GM18505 (cell line): ENCODE measurements around the gene CACNA1D.
"Not testable (repeated sequence)": the region's sequence is repeated elsewhere in the genome, so short reads cannot be mapped to it uniquely, and the experiment has no call there.

Source experiments
- ATAC-seq: cut with Tn5 transposase; IDR thresholded peaks from one replicate; pipeline ENCODE4 v1.9.1; 2021; ENCODE audit not compliant: unreplicated experiment
- POLR2A ChIP-seq: IDR thresholded peaks from 4 replicates; pipeline ENCODE4 v1.6.1; 2011; ENCODE audit warnings: borderline replicate concordance; ENCODE audit not compliant: insufficient read depth, insufficient read length; ENCODE audit errors: extremely low read depth

The CACNA1D gene

GRCh38 chr3:53493963-53494791 lies at the start of gene CACNA1D:
Gene CACNA1D (plus strand): TSS chr3:53494611. CDS start chr3:53495167, 556 bp downstream.
- no peak for TF ChIP-seq POLR2A
- no peak for ATAC-seq

DNA sequence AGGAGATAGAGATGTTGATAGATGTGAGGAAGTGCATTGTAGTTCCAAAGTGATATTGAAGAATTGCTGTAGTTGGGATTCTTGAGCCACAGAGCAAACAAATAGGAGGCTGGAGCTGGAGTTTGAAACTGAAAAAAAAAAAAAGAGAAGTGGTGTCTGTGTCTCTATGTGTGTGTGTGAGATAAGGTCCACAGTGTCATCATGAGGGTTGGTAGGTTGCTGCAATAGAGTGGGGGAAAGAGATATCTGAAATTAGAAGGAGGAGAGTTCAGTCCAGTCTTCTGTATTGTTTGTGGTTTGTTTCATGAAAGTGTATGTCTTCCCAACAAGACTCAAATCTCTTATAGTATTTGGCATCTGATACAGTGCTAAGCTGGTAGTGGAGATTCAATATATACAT lies 37.3 kb upstream of the CACNA1D start:
- TF ChIP-seq POLR2A: no peak
- ATAC-seq: no peak

GRCh38 chr3:53460326-53460725 lies 34.1 kb upstream of the CACNA1D start:
- TF ChIP-seq POLR2A: no peak
- no peak for ATAC-seq

DNA sequence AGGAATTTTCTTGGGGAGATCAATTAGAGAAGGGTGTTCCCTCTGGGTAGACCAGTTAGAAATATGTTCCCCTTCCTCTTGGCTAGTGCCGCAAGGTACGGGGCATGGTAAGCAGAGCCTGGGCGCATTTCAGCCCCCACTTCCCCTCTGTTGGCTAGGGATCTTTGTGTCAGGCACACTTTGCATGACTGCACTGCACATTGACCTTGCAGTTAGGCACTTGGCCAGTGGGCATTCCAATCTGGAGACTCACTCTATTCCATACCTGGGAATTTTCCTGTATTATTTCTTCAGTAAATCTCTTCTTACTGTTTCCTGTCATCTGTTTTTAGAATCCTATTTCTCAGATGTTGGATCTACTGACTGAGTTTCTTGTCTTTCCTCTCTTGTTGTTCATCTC lies 30.0 kb upstream of the CACNA1D start:
- TF ChIP-seq POLR2A: no peak
- ATAC-seq: no peak

- ATAC-seq: not testable (repeated sequence)
Observed at GRCh38 chr3:53469758-53470157, 24.7 kb upstream of the CACNA1D start.

DNA sequence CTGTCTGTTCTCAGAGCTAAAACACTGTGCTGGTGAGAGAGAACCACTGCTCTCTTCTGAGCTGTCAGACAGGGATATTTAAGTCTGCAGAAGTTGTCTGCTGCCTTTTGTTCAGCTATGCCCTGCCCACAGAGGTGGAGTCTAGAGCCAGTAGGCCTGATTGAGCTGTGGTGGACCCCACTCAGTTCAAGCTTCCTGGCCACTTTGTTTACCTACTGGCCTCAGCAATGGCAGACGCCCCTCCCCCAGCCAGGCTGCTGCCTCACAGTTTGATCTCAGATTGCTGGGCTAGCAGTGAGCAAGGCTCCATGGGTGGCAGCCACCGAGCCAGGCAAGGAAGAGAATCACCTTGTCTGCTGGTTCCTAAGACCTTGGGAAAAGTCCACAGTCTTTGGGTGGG lies 21.0 kb upstream of the CACNA1D start:
- no peak for TF ChIP-seq POLR2A
- no peak for ATAC-seq

DNA sequence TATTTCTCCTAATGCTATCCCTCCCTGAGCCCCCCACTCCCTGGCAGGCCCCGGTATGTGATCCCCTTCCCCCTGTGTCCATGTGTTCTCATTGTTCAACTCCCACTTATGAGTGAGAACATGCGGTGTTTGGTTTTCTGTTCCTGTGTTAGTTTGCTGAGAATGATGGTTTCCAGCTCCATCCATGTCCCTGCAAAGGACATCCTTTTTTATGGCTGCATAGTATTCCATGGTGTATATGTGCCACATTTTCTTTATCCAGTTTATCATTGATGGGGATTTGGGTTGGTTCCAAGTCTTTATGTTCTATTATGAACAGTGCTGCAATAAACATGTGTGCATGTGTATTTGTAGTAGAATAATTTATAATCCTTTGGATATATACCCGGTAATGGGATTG lies 18.0 kb upstream of the CACNA1D start:
- ATAC-seq: not testable (repeated sequence)

GRCh38 chr3:53477689-53478088 lies 16.7 kb upstream of the CACNA1D start:
- not testable (repeated sequence) for ATAC-seq

GRCh38 chr3:53478166-53478830 lies 16.1 kb upstream of the CACNA1D start:
- TF ChIP-seq POLR2A: no peak
- ATAC-seq: no peak

DNA sequence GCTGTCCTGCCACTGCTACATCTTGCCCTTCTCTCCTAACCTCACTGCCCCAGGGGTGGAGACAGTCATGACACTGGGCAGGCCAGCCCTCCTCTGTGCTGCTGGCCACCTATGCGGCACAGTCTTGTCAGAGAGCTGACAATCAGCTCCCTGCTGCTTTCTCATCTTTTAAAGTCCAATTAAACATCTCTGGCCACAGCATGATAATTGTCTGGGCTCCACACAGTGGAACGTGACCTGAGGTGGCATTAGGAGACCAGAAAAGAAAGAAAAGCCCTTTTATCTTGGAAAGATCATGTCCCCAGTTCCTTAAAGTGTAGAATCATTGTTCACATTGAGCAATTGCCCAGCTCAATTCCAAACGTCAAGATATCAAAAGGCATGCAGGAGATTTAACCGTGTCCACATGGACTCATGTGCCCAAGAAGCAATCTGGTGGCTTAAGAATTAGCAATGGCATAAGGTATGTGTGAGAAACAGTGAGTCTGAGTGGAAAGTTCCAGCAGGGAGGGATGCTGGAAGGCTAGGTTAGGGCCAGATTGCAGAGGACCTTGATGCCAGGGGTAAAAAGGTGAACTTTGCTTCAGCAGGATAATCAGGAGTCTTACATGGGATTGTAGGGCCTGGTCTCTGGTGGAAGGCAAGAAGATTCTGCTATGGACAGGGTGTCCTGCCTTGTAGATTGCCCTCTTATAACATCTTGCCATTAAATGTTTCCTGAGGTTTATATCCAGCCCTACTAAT lies 15.3 kb upstream of the CACNA1D start:
- TF ChIP-seq POLR2A: no peak
- ATAC-seq: no peak

- TF ChIP-seq POLR2A: no peak
- no peak for ATAC-seq
Observed at GRCh38 chr3:53482227-53482626, 12.2 kb upstream of the CACNA1D start.

DNA sequence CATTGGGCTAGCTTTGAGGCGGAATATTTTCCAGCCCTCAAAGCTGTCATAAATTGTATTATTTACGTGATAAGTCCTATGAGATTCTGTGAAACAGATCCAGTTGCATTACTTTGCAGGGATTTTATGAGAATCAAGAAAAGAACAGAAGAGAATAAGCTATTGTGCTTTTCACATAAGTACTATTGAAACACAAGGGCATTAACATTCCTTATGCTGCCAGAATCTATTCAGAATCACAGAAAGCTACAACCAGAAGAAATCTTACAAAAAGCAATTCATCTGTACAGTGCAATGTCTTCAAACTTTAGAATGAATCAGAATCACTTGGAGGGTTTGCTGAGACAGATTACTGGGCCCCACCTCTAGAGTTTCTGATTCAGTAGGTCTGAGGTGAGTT lies 10.6 kb upstream of the CACNA1D start:
- no peak for ATAC-seq
- TF ChIP-seq POLR2A: no peak

DNA sequence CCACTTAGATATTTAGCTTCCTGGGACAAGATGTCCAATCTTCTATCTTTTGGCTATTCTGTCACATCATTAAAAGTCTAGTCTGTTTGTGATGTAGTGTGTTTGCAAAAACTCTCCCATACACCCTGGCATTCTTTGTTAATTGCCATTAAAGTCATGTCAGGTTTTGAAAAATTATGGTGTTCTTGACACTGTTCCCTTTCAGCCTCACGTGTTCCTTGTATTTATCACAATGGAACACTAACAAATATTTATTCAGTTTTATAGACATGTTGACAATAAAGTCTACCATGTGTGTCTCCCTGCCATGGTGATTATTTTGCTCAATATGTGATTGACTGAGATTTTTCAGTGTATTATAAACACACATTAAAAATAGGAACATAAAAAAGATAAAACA lies 9.4 kb upstream of the CACNA1D start:
- no peak for TF ChIP-seq POLR2A
- no peak for ATAC-seq
